Left renal pelvis (tissue), 4 donors: Measurements from ENCODE around the gene PSME2. TPM values are rescaled to one million over a fixed set of nuclear protein-coding genes. Genes with fewer than 3 reads are reported as not detected.

Experiments used
- DNase-seq, 4 donors: peaks; one replicate each; pipeline ENCODE4 v3.0.0-alpha.2; 2013; ENCODE audit warnings: low read depth in 4 of 4, low spot score in 3 of 4
- polyA plus RNA-seq, 4 donors: library from polyadenylated mRNA; unstranded; fragments of 120-200 nt; gene quantifications; one replicate each; pipeline ENCODE4 v1.2.1, GENCODE V29; 2013; ENCODE audit not compliant: insufficient read length in 4 of 4

The PSME2 gene
- polyA plus RNA-seq, 4 donors: 134 to 185 (median 166) TPM

- DNase-seq: no peak
Measured at GRCh38 chr14:24136684-24137528, 9.5 kb downstream of the PSME2 start.

- DNase-seq: peak; percentile 79 to 84 (median 82)
Measured at GRCh38 chr14:24135834-24136683, 10.4 kb downstream of the PSME2 start, which contains the start of gene PSME1. TSS of gene PSME1 (plus strand) at chr14:24136194. CDS start at chr14:24136263, 69 bp downstream.

GRCh38 chr14:24135584-24135833, 10.9 kb downstream of the PSME2 start:
- DNase-seq: no peak

- no peak for DNase-seq
Measured at GRCh38 chr14:24133735-24134134, 12.7 kb downstream of the PSME2 start.

GRCh38 chr14:24132976-24133375, 13.4 kb downstream of the PSME2 start:
- no peak for DNase-seq

- DNase-seq: no peak
Measured at GRCh38 chr14:24132061-24132685, 14.2 kb downstream of the PSME2 start.

- DNase-seq: no peak
Measured at GRCh38 chr14:24131549-24131966, 14.9 kb downstream of the PSME2 start.

- DNase-seq: no peak
Measured at GRCh38 chr14:24130717-24131548, 15.5 kb downstream of the PSME2 start.

- DNase-seq: no peak
Measured at GRCh38 chr14:24130380-24130716, 16.1 kb downstream of the PSME2 start, which contains the start of gene FITM1. TSS of gene FITM1 (plus strand) at chr14:24130659. CDS start at chr14:24131564, 905 bp downstream.

GRCh38 chr14:24129410-24129998, 16.9 kb downstream of the PSME2 start:
- DNase-seq: no peak

GRCh38 chr14:24127673-24128072, 18.7 kb downstream of the PSME2 start:
- DNase-seq: no peak

GRCh38 chr14:24126939-24127338, 19.5 kb downstream of the PSME2 start:
- DNase-seq: no peak

GRCh38 chr14:24123424-24124417, 22.7 kb downstream of the PSME2 start:
- DNase-seq: no peak

GRCh38 chr14:24122898-24123297, 23.5 kb downstream of the PSME2 start:
- DNase-seq: no peak

- DNase-seq: no peak
Measured at GRCh38 chr14:24122416-24122815, 24.0 kb downstream of the PSME2 start.

- DNase-seq: no peak
Measured at GRCh38 chr14:24121210-24121609, 25.2 kb downstream of the PSME2 start.

GRCh38 chr14:24119691-24120090, 26.7 kb downstream of the PSME2 start:
- DNase-seq: no peak

- no peak for DNase-seq
Measured at GRCh38 chr14:24117179-24117578, 29.2 kb downstream of the PSME2 start.
